K562 (cell line): ENCODE measurements around the gene TMEM108. TPM values are rescaled to one million over a fixed set of nuclear protein-coding genes. Genes with fewer than 3 reads are reported as not detected.

ENCODE experiments used
- ATAC-seq: fragments of 200-7000 bp; cut with Tn5 transposase; 3 replicates; pipeline ENCODE4 v1.9.1; 2020; ENCODE audit warnings: moderate library complexity
- BruUV-seq: library from RNA; stranded (reverse); fragments of 400-500 nt; replicated peaks from 2 replicates; lab custom pipeline; 2021; lab: Mats Ljungman, UMichigan
- CTCF ChIA-PET: fragments of 300-600 bp; formaldehyde crosslinking; extraction: SDS; loops from one replicate; lab custom pipeline; 2021; ENCODE audit warnings: low intra/inter-chr PET ratio; lab: Yijun Ruan, JAX
- POLR2A ChIA-PET: fragments of 300-600, 350-650 bp; sonication (Branson Sonifier 250); formaldehyde crosslinking; extraction: SDS; loops from one replicate; lab custom pipeline; 2021; ENCODE audit warnings: antibody characterized with exemption, inconsistent platforms; lab: Yijun Ruan, JAX
- DNase-seq, 4 experiments: peaks; one replicate each; pipeline versions ENCODE4 v3.0.0 to v3.0.0-alpha.2; 2011 to 2018; ENCODE audit warnings: low spot score in 3 of 4, mixed read lengths in 3 of 4; ENCODE audit errors: extremely low read depth in 1 of 4
- FAIRE-seq: peaks from 2 replicates; lab custom pipeline; 2011; peaks lifted over from hg19 to GRCh38; lab: Jason Lieb, UNC
- H2AFZ ChIP-seq: 2 replicates; pipeline ENCODE4 v1.6.0; 2011; ENCODE audit warnings: low read depth, low read length, control low read depth, inconsistent platforms
- H3K27ac ChIP-seq: fragments of 200-600 bp; 3 replicates; pipeline ENCODE4 v1.8.0; 2011; ENCODE audit warnings: low read depth, mild to moderate bottlenecking, control low read depth, inconsistent platforms, low read length, moderate library complexity, mixed read lengths; ENCODE audit errors: extremely low read depth
- H3K27me3 ChIP-seq, 2 experiments: fragments of 300-600 bp in 1 of 2; 2 replicates in 1 of 2; 3 replicates in 1 of 2; pipeline versions ENCODE4 v1.6.0 to v1.8.0; 2011; ENCODE audit warnings: inconsistent platforms in 2 of 2, low read length in 2 of 2, mild to moderate bottlenecking in 1 of 2, mixed read lengths in 1 of 2, moderate library complexity in 1 of 2; ENCODE audit not compliant: control insufficient read depth in 2 of 2, insufficient read depth in 2 of 2
- H3K36me3 ChIP-seq: fragments of 300-600 bp; 3 replicates; pipeline ENCODE4 v1.8.0; 2011; ENCODE audit warnings: mild to moderate bottlenecking, low read length, inconsistent platforms; ENCODE audit not compliant: control insufficient read depth, insufficient read depth
- H3K4me1 ChIP-seq, 2 experiments: fragments of 200-600 bp in 1 of 2; replicated peaks in 1 of 2; 2 replicates in 1 of 2; 3 replicates in 1 of 2; pipeline versions ENCODE4 v1.5.1 to v1.8.0; 2011; ENCODE audit warnings: inconsistent platforms in 2 of 2, low read length in 2 of 2, mild to moderate bottlenecking in 1 of 2, mixed read lengths in 1 of 2, moderate library complexity in 1 of 2; ENCODE audit not compliant: control insufficient read depth in 2 of 2, insufficient read depth in 2 of 2
- H3K4me2 ChIP-seq: 2 replicates; pipeline ENCODE4 v1.6.1; 2011; ENCODE audit warnings: low read length, control low read depth, inconsistent platforms, mixed read lengths; ENCODE audit not compliant: insufficient read depth
- H3K4me3 ChIP-seq: fragments of 200-600 bp; sonication (generic), shearing (Covaris generic); 2 replicates; pipeline ENCODE4 v1.5.1; 2016; ENCODE audit warnings: control low read depth, inconsistent platforms
- H3K79me2 ChIP-seq: fragments of 200-600 bp; 3 replicates; pipeline ENCODE4 v1.8.0; 2011; ENCODE audit warnings: low read length, inconsistent platforms; ENCODE audit not compliant: control insufficient read depth, insufficient read depth
- H3K9ac ChIP-seq, 2 experiments: 2 replicates each; pipeline versions ENCODE4 v1.6.0 to v1.6.1; 2011; ENCODE audit warnings: low read depth in 2 of 2, low read length in 2 of 2, control low read depth in 1 of 2, inconsistent platforms in 1 of 2, mild to moderate bottlenecking in 1 of 2, mixed read lengths in 1 of 2; ENCODE audit not compliant: insufficient read depth in 1 of 2
- H3K9me1 ChIP-seq: one replicate; pipeline ENCODE4 v1.6.0; 2011; ENCODE audit warnings: inconsistent platforms, mild to moderate bottlenecking, low read length, moderate library complexity; ENCODE audit not compliant: control insufficient read depth, insufficient read depth
- H3K9me3 ChIP-seq: replicated peaks from 2 replicates; pipeline ENCODE4 v1.5.1; 2011; ENCODE audit warnings: low read depth, low read length, inconsistent platforms; ENCODE audit not compliant: control insufficient read depth, insufficient read depth
- H4K20me1 ChIP-seq: replicated peaks from 2 replicates; pipeline ENCODE4 v1.6.1; 2011; ENCODE audit warnings: low read length, inconsistent platforms, mixed read lengths; ENCODE audit not compliant: control insufficient read depth, insufficient read depth
- AFF1 ChIP-seq, 2 experiments: fragments of 450-650 bp; IDR thresholded peaks; 2 replicates each; pipeline ENCODE4 v1.6.1; 2018; ENCODE audit warnings: mild to moderate bottlenecking in 2 of 2, low read depth in 1 of 2; ENCODE audit not compliant: partially characterized antibody in 2 of 2
- ARNT ChIP-seq, 2 experiments: fragments of 450-650 bp; IDR thresholded peaks; 2 replicates each; pipeline ENCODE4 v1.6.1; 2016; ENCODE audit warnings: mild to moderate bottlenecking in 1 of 2
- ATF1 ChIP-seq, 2 experiments: fragments of 450-650 bp in 1 of 2; IDR thresholded peaks; 2 replicates each; pipeline ENCODE4 v1.6.1; 2016; ENCODE audit warnings: missing compliant biosample characterization in 1 of 2, missing genetic modification characterization in 1 of 2
- CBFA2T3 ChIP-seq: fragments of 450-650 bp; IDR thresholded peaks from 2 replicates; pipeline ENCODE4 v1.6.1; 2017
- COPS2 ChIP-seq: fragments of 450-650 bp; conservative IDR thresholded peaks from 2 replicates; pipeline ENCODE4 v1.6.1; 2016; ENCODE audit warnings: mild to moderate bottlenecking, moderate library complexity
- HMBOX1 ChIP-seq: sonication (generic); IDR thresholded peaks from 2 replicates; pipeline ENCODE4 v1.6.1; 2016
- JUN ChIP-seq, 2 experiments: sonication (generic) in 1 of 2; formaldehyde crosslinking in 1 of 2; IDR thresholded peaks; 2 replicates each; pipeline versions ENCODE4 v1.6.1 to v1.8.0; 2012 to 2022; ENCODE audit warnings: borderline replicate concordance in 2 of 2, mild to moderate bottlenecking in 2 of 2, improper control_type of control experiment in 1 of 2, low read depth in 1 of 2, low read length in 1 of 2, missing genetic modification reagents in 1 of 2
- KLF13 ChIP-seq: fragments of 450-650 bp; IDR thresholded peaks from 2 replicates; pipeline ENCODE4 v1.6.1; 2016; ENCODE audit warnings: missing genetic modification characterization, low read depth, mild to moderate bottlenecking, missing compliant biosample characterization, moderate library complexity, borderline replicate concordance
- KLF16 ChIP-seq: IDR thresholded peaks from 2 replicates; pipeline ENCODE4 v1.6.1; 2016; ENCODE audit warnings: antibody characterized with exemption
- MTF1 ChIP-seq: fragments of 250-450 bp; sonication (Bioruptor Pico); IDR thresholded peaks from 2 replicates; pipeline ENCODE4 v1.9.0; 2021; ENCODE audit warnings: moderate library complexity, mild to moderate bottlenecking, inconsistent platforms, borderline replicate concordance
- PHF8 ChIP-seq: fragments of 200-600 bp; sonication (generic); IDR thresholded peaks from 2 replicates; pipeline ENCODE4 v1.6.1; 2012; ENCODE audit warnings: mixed run types, mild to moderate bottlenecking, inconsistent platforms, low read length, moderate library complexity, borderline replicate concordance
- POLR2AphosphoS2 ChIP-seq: IDR thresholded peaks from 2 replicates; pipeline ENCODE4 v1.6.1; 2012; ENCODE audit warnings: low read length, improper control_type of control experiment
- SMAD4 ChIP-seq: fragments of 250-450 bp; sonication (Bioruptor Pico); conservative IDR thresholded peaks from 2 replicates; pipeline ENCODE4 v1.8.0; 2021; ENCODE audit warnings: inconsistent platforms, mild to moderate bottlenecking, moderate library complexity
- ZBTB34 ChIP-seq: fragments of 250-450 bp; sonication (Bioruptor Pico); IDR thresholded peaks from 2 replicates; pipeline ENCODE4 v1.8.0; 2021; ENCODE audit warnings: mild to moderate bottlenecking, moderate library complexity
- ZNF146 ChIP-seq: IDR thresholded peaks from one replicate; pipeline ENCODE4 v1.6.1; 2018; ENCODE audit warnings: missing compliant biosample characterization; ENCODE audit not compliant: unreplicated experiment
- ZNF445 ChIP-seq: fragments of 250-450 bp; sonication (Bioruptor Pico); IDR thresholded peaks from 2 replicates; pipeline ENCODE4 v1.4.0; 2020; ENCODE audit warnings: low read depth, mild to moderate bottlenecking, moderate library complexity
- ZNF778 ChIP-seq: fragments of 450-650 bp; formaldehyde crosslinking; IDR thresholded peaks from 2 replicates; pipeline ENCODE4 v1.4.0; 2020; ENCODE audit warnings: mild to moderate bottlenecking, moderate library complexity
- WGBS: fragments of 100-300 bp; shearing (Covaris generic); methylation state at CpG from one replicate; pipeline ENCODE4 v1.1.6; 2016; ENCODE audit warnings: low coverage, mixed read lengths; ENCODE audit not compliant: insufficient coverage; ENCODE audit errors: missing lambda C conversion rate; 5-methylcytosine and 5-hydroxymethylcytosine counted together
- in situ Hi-C: fragments of 300-500 bp; cut with MboI; formaldehyde crosslinking; loops from 4 replicates; pipeline ENCODE4 v1.15.0; 2018; ENCODE audit warnings: inconsistent platforms, mixed read lengths
- intact Hi-C: fragments of 100-400 bp; cut with micrococcal nuclease; formaldehyde crosslinking; loops from 2 replicates; pipeline ENCODE4 v1.14.2; 2022
- polyA plus RNA-seq, 8 experiments: library from polyadenylated mRNA; depleted of rRNA in 4 of 8; stranded (reverse) in 5 of 8; unstranded in 3 of 8; fragments of >200 nt; fragmentation: Nextera tagmentation in 2 of 8; fragmentation: Illumina TruSeq in 1 of 8; extraction: Ambion mirVana in 2 of 8; extraction: Trizol in 1 of 8; gene quantifications; 2 replicates each; pipeline versions ENCODE4 v1.2.1 to v1.2.3, GENCODE V29; 2011 to 2014; ENCODE audit warnings: inconsistent platforms in 1 of 8, missing spikeins in 1 of 8
- total RNA-seq, 7 experiments: library from RNA; depleted of rRNA in 6 of 7; stranded (reverse); fragments of >200 nt in 6 of 7; fragmentation: Illumina TruSeq in 2 of 7; extraction: Trizol in 2 of 7; gene quantifications; 2 replicates each; pipeline versions ENCODE4 v1.2.1 to v1.2.3, GENCODE V29; 2011 to 2021; ENCODE audit warnings: low replicate concordance in 1 of 7

TMEM108 gene
- total and polyA plus RNA-seq, 9 of the 15 experiments (the other 6 are each of a cell fraction or from before 2014, with no cell fraction given), result 0.65 to 11.1 (median 3.4) TPM

- Histone ChIP-seq H3K9me1 (no peaks in the 10 kb centered on the region), H4K20me1 (no peaks in the 10 kb centered on the region), H3K9ac (no peak overlapping the region), H3K36me3 (no peaks in the 10 kb centered on the region), H2AFZ (no peak overlapping the region), H3K27me3 (no peaks in the 10 kb centered on the region), H3K27ac (no peak overlapping the region), H3K4me2 (no peak overlapping the region), H3K4me1 (no peaks in the 10 kb centered on the region), H3K9me3 (no peaks in the 10 kb centered on the region), H3K79me2 (no peaks in the 10 kb centered on the region), H3K4me3 (no peak overlapping the region)
- ChIA-PET POLR2A (interaction anchor here (0.6 kb wide), 1 partner anchor 243 kb away, joined by 3 read pairs; no protein-coding TSS in a partner anchor), CTCF (no interaction called here)
- in situ Hi-C loops, result loop anchor here (25.0 kb wide), 3 partner anchors 295 to 780 kb away; partner anchors contain the start of gene SRPRB
- ATAC-seq, result no peak
- intact Hi-C loops, result no loop called here
- no peak for DNase-seq
- TF ChIP-seq AFF1 (IDR thresholded peaks at IDR 0.05; ENCODE audit: low read depth in 1 of 2, partially characterized antibody in 2 of 2), result no peak
- TF ChIP-seq KLF13 (tag), result no peak
- TF ChIP-seq ZNF146 (CRISPR knock-in tag), result no peak
- no peak for TF ChIP-seq KLF16
- no peak for TF ChIP-seq ATF1 (CRISPR knock-in tag; IDR thresholded peaks at IDR 0.05)
- no peak for TF ChIP-seq ATF1 (tag; IDR thresholded peaks at IDR 0.05)
- TF ChIP-seq MTF1 (CRISPR knock-in tag), result no peak
- TF ChIP-seq POLR2AphosphoS2, result no peak
- TF ChIP-seq CBFA2T3, result no peak
- no peak for TF ChIP-seq COPS2
- no peak for TF ChIP-seq ZNF778 (CRISPR knock-in tag)
- TF ChIP-seq ARNT (IDR thresholded peaks at IDR 0.05), result no peak
- TF ChIP-seq ZBTB34, result no peak
- no peak for TF ChIP-seq JUN (IDR thresholded peaks at IDR 0.05; ENCODE audit: borderline replicate concordance, low read depth, low read length)
- TF ChIP-seq JUN (CRISPR knock-in tag; IDR thresholded peaks at IDR 0.05; ENCODE audit: borderline replicate concordance), result no peak
- TF ChIP-seq PHF8, result no peak
- TF ChIP-seq HMBOX1, result no peak
- TF ChIP-seq SMAD4 (CRISPR knock-in tag), result no peak
- TF ChIP-seq ZNF445 (CRISPR knock-in tag), result no peak
- 24% methylated on average over 3 of the region's 3 CpGs for WGBS
- no TSS peak for BruUV-seq
- no peak for FAIRE-seq
Observed at GRCh38 chr3:133032301-133032700, 5.9 kb upstream of the TMEM108 start.
